HCT116 (cell line): ENCODE data around the gene KLF14.

Source experiments
- ATF3 ChIP-seq: IDR thresholded peaks from 2 replicates; pipeline ENCODE4 v1.6.1; 2012
- CEBPB ChIP-seq: IDR thresholded peaks from 2 replicates; pipeline ENCODE4 v1.6.1; 2012; ENCODE audit warnings: low read depth
- CTCF ChIP-seq, 3 experiments: fragments of 200-600 bp in 1 of 3; sonication (generic) in 1 of 3; IDR thresholded peaks in 2 of 3; conservative IDR thresholded peaks in 1 of 3; 2 replicates each; pipeline ENCODE4 v1.5.1; 2012 to 2017; ENCODE audit warnings: low read depth in 2 of 3, low read length in 2 of 3, antibody characterized with exemption in 1 of 3, borderline replicate concordance in 1 of 3, control low read depth in 1 of 3, mild to moderate bottlenecking in 1 of 3, mixed read lengths in 1 of 3, mixed run types in 1 of 3, moderate library complexity in 1 of 3; ENCODE audit not compliant: insufficient read depth in 1 of 3
- EZH2 ChIP-seq: fragments of 200-600 bp; sonication (generic); IDR thresholded peaks from 2 replicates; pipeline ENCODE4 v1.6.1; 2017; ENCODE audit warnings: antibody characterized with exemption, mixed run types
- JUND ChIP-seq: IDR thresholded peaks from 2 replicates; pipeline ENCODE4 v1.6.1; 2012
- MAX ChIP-seq: IDR thresholded peaks from 2 replicates; pipeline ENCODE4 v1.6.1; 2012
- POLR2A ChIP-seq: IDR thresholded peaks from 2 replicates; pipeline ENCODE4 v1.7.0; 2011; ENCODE audit warnings: borderline replicate concordance; ENCODE audit not compliant: insufficient read depth, insufficient read length; ENCODE audit errors: extremely low read depth
- REST ChIP-seq: IDR thresholded peaks from 2 replicates; pipeline ENCODE4 v1.6.1; 2012; ENCODE audit warnings: low read depth
- SP1 ChIP-seq: IDR thresholded peaks from 2 replicates; pipeline ENCODE4 v1.6.1; 2012; ENCODE audit warnings: low read depth
- ZNF274 ChIP-seq: fragments of 200-500 bp; sonication (Bioruptor generic); IDR thresholded peaks from 2 replicates; pipeline ENCODE4 v1.6.1; 2014; ENCODE audit warnings: mild to moderate bottlenecking, low read depth, low read length, inconsistent platforms

- TF ChIP-seq POLR2A (no peak), MAX (no peak), CTCF (IDR thresholded peaks at IDR 0.05 in 2 of 3, conservative IDR thresholded peaks at IDR 0.05 in 1 of 3; ENCODE audit: borderline replicate concordance in 1 of 3, insufficient read depth in 1 of 3, low read depth in 2 of 3, low read length in 2 of 3) (no peak), SP1 (no peak), CEBPB (no peak), ATF3 (no peak), EZH2 (no peak), REST (no peak), ZNF274 (no peak), JUND (no peak)
These were observed 43.4 kb upstream of the KLF14 start for GRCh38 chr7:130777426-130777825.
